GM19351 (cell line): ENCODE data around the gene GCH1.

Experiments used
- ATAC-seq: cut with Tn5 transposase; IDR thresholded peaks from one replicate; pipeline ENCODE4 v1.9.1; 2021; ENCODE audit warnings: mild to moderate bottlenecking, moderate library complexity; ENCODE audit not compliant: unreplicated experiment

GCH1 gene

DNA sequence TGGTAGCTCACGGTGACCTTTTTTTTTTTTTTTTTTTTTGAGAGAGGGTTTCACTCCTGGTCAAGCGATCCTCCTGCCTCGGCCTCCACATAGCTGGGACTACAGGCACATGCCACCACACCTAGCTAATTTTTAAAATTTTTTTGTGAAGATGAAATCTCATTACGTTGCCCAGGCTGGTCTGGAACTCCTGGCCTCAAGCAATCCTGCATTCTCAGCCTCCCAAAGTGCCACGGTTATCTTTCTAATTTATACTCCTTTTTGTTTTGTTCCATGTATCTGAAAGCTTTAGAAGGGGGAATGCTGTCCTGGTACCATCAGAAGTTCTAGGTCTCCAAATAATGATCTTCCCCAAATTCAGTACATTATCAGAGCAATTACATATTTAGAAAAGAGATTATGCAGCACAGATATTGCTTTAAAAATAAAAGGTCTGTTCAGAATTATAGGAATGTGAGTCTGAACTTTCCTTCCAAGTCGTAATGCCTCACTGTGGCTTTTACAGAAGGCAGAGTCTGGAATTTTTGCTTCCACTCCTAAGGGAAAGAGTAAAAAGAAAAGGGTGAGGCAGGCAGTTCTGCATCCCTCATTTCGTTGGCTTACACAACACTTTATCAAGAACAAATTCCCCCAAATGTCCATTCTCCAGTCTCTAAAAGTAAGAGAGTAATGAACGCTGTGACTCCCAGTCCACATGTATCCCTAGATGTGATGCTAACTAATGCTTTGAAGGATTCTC lies 73.0 kb downstream of the GCH1 start:
- ATAC-seq = no peak

DNA sequence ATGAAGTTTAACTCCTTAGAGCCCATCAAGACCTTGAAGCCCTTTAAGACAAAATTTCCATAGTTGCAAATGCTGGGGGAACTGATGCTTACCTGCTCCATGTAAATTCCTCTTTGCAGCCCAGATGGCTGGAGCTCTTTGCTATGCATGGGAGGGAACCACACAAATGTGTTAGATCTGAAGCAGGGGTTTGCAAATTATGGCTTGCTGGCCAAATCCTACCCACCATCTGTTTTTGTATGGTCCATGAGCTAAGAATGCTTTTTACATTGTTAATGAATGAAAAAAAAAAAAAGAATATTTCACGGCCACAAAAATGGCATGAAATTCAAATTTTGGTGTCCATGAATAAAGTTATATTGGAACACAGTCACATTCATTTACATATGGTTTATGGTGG lies 74.6 kb downstream of the GCH1 start:
- no peak for ATAC-seq

DNA sequence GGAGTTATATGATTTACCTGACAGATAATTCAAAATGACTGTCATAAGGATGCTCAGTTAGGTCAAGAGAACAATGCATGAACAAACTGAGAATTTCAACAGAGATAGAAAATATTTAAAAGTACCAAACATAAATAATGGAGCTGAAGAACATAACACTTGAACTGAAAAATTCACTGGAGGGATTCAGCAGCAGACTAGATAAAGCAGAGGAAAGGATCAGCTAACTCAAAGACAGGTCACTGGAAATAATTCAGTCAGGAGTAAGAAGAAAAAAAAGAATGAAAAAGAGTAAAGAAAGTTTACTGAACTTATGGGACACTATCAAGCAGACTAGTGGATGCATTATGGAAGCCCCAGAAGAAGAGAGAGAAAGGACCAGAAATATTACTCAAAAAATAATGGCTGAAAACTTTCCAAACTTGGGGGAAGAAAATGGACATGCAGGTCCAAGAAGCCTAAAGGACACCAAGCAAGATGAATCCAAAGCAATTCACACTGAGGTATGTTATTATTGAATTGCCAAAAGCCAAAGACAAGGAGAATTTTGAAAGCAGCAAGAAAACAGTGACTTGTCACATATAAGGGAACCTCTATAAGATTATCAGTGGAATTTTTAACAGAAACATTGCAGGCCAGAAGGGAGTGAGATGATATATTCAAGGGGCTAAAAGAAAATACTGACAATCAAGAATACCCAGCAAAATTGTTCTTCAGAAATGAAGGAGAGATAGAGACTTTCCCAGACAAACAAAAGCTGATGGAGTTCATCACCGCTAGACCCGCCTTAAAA lies 78.7 kb downstream of the GCH1 start:
- ATAC-seq = no peak

DNA sequence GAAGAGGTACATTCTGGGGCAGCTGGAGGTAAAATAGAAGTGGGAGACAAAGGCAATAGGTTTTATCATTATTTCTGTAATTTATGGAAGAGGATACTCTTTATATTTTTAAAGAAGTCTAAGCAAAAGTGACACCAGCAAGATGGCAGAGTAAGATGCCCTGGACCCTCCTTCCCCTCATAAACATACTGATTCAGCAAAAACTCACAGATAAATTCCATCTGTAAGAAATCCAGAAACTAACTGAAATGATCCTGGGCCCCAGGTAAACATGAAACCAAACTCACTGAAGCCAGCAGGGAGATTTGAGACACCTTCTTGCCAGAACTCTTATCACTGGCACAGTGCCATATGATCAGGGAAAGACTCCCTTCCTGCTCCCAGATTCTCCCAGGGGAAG lies 79.9 kb downstream of the GCH1 start:
- ATAC-seq = no peak

DNA sequence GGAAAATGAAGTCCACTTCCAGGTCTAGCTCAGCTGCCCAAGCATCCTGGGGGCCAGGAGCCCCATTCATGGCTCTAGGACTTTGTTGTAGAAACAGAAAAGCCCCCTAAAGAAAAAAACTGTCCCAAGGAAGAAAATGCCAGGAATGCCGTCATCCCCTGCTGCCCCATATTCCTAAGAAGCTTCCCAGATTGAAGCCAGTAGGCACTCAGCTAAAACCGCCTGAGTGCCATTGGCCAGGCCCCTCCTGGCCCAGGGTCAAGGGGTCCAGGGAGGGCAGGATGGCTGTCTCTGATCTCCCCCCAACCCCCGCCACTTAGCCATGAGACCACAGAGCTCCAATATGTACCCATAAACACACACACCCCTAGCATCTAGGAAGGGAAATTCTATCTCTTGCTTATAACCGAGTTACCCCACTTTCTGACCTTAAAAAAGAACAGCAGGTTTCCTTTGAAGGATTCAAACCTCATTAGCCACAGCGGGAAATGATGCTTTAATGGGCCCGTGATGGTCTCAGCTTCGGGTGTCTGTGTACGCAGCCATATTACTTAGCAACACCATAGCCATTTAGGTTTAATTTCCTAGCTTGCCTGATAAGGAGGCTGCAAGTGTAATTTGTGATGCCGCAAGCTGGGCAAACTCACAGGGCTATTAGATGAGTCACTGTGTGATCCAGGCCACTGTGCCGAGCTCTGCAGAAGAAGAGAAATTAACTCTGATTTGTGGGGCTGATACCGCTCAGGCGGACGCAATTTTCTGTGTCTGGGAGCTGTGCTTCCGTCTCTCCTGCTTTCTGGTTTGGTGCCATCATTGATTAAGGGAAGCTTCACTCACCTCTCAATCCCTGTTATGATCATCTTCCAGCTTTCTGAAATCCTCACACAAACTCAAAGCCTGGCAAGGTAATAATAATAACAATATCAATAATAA lies 84.2 kb downstream of the GCH1 start:
- no peak for ATAC-seq

DNA sequence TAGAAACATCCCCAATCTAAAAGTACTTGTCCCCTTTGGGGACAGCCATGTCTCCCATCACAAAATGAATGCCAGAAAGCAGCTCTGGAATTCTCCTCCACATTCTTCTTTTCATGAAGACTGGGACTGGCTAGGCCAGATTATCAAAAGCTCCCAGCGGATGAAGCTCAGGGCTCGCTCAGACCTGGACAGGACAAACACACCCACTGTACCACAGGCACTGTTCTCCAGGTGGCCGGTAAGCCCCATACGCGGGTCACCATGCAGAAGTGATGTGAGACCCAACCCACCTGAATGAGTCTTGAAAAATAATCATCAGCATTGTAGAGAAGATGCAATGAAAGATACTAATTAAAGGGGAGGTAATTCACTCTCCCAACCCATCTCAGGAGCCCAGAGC lies 85.1 kb downstream of the GCH1 start:
- no peak for ATAC-seq

DNA sequence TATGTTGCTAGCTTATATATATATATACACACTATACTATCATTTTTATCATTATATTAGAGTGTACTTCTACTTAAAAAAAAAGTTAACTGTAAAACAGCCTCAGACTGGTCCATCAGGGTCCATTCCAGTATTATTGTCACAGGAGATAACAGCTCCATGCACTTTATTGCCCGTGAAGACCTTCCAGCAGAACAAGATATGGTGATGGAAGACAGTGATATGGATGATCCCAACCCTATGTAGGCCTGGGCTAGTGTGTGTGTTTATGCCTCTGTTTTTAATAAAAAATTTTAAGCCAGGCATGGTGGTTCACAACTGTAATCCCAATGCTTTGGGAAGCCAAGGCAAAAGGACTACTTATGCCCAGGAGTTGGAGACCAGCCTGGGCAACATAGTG lies 86.2 kb downstream of the GCH1 start:
- ATAC-seq = no peak

DNA sequence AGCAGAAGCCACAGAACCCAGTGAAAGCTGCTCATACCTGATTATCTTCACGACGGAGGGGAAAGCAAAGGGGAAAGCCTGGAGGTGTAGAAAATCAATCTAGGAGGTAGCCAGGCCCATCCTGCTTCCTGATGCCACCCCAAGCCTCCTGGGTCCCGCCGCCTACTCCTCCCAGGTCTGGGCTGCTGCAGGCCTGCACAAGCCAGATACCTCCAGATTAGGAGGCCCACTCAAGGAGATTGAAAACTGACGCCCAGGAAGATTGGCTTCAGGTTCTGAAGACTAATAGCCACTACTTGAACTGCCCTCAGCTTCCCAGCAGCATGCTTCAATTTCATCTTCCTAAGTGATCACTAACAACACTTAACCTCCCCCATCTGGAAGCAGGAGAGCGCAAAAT lies 87.1 kb downstream of the GCH1 start:
- no peak for ATAC-seq

DNA sequence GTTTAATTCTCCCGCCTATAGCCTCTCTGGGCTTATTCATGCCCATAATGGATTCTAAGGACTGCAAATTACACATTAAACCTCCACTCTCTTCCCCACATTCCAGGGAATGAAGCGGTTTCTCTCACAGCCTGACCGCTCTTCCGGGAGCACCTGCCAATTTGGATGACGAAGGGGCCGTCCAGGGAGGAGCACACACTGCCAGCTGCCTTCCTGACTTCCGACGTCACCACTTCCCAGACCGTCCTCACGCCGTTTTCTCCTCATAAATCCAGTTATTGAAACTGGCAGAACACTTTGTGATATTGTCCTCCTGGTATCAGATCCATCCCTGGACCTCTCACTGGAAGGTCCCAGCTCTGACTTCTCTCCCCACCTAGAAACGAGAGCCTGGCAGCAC lies 87.6 kb downstream of the GCH1 start:
- ATAC-seq = no peak

DNA sequence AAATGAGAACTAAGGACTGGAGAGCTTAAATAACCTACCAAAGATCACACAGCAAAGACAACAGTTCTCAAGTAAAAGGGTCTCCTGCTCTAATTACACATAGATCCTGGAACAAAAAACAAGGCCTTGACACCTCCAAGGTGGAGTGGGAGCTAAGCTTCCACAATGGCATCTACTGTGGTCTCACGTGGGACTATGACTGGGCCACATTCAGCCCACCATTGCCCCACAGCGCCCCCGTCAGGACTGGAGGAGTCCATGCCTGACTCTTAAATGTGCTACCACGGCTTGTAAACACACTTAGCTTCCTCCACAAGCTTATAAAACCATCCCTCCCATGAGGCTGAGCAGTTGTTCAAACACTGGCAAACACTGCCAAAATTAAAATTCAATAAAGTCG lies 88.5 kb downstream of the GCH1 start:
- ATAC-seq = no peak

DNA sequence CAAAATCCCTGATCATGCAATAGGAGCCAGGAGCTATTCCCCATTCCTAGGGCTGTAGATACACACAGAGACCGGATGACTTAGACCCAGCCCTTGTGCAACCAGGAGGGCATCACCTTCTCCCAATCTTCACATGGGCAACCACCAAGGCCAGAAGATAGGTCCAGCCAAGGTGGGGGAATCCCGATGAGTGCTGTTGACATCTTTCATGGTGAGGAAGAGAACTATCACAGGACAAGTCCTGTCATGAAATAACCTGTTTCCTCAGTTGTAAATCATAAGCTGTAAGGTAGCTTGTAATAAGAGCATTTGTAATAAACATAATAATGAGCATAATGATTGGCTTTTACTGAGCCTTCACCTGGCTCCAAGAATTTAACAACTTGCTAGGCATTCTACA lies 89.5 kb downstream of the GCH1 start:
- no peak for ATAC-seq

DNA sequence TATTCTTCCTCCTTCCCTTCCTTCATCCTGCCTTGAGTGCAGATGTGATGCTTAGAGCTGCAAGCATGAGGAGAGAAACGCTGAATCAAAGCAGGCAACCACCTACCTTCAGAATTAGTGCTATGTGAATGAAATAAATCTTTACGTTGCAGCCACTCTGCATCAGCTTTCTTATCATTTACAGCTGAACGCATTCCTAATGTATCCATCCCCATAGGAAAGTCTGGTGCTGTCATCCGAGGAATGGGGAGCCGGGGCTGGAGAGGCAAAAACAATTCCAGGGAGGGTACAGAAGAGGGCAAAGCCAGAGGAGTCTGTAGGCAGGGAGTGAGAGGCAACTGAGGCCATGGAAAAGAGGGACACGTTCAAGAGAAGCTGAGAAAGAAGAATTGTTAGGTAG lies 90.0 kb downstream of the GCH1 start:
- ATAC-seq = no peak

DNA sequence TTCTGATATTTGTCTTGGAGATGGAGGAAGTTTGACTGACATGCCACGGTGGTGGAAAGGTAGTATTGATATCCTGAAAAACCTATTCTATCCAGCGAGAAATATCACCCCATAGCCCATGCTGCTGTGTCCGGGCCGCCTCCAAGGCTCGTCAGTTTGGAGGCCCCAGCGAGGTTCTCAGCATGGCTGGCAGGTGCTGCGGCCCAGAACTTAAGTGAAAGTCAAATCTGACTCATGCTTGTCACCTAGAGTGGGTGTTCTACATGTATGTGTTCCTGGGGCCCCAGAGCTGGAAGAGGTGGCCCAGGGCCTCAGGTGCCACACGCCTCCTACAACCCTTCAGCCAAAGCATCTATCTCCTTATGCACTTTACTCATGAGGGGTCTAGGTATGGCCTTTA lies 92.9 kb downstream of the GCH1 start:
- peak; percentile 58 for ATAC-seq

DNA sequence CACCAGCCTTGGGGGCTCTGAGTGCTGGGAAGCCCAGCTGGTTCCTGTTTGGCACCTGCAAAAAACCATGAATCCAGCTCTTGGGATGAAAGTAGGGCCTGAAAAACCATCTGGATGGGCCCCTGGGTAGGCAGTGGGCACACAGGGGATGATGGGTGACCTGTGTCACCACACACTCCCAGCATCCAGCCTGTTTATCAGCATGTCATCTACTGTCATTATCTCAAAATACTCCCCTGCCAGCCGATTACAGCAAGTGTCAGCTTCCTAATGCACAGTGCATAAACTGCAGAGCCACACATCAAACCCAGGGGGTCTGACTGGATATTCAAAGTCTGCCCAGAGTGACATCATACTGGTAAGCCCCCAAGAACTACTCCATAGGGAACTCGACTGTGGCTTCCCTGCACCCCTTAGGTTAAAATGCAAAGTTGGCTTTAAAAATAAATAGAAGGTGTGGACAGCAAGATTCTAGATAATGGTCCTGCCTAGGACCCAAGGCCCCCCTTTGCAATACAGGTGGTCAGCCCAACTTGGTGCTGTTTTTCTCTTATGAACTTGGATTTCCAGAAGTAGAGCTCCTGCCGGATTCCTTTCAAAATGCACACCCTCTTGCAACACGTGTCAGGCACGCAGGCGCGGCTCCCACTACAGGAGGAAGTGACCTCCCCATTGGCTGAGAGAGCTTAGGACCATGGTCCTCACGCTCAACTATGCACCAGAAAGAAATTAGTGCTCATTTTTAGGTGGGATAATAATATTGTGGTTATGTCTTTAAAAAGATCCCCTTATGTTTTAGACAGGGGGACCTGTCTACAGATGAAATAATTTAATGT lies 94.1 kb downstream of the GCH1 start:
- no peak for ATAC-seq

DNA sequence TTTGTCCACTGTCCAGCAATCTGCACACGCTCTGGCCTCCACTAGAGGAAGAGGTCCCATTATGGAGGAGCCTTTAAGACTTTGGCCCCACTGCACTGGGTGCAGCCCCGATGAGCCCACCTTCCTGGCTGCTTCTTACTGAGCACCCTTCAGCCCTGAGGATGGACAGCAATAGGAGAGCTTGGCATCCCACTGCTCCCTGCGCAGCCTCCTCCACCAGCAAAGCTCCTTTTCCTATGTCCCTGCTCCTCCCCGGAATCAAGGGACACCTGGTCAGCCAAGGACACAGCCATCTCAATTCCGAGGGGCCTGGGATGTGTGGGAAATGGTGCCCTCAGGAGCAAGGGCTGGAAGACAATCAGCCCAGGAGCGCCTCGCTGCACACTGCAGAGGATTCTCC lies 94.7 kb downstream of the GCH1 start:
- ATAC-seq = no peak

DNA sequence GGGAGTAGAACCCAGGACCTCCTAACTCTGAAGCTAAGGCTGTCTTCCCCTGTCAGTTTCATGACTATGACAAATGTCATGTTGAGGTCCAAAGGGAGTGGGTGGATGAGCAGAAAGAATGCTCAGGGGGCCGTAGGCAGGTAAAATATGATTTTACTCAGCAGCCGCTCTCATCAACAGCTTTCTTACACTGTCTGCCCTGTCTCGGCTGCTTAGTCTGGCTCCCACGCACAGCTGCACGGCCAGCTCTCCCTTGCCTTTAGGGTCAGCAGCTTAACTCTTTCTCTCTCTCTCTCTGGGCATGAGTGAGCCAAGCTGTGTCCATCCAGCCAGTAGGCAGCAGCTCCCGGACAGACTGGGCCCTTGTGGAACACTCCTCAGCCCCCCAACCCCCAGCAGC lies 95.2 kb downstream of the GCH1 start:
- no peak for ATAC-seq

DNA sequence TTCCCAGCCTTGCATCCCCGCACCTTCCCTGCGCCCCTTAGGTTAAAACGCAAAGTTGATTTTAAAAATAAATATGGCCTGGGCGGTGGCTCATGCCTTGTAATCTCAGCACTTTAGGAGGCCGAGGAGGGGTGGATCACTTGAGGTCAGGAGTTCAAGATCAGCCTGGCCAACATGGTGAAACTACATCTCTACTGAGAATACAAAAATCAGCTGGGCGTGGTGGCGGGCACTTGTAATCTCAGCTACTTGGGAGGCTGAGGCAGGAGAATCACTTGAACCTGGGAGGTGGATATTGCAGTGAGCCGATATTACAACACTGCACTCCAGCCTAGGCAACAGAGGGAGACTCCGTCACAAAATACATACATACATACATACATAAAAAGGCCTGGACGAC lies 96.0 kb downstream of the GCH1 start:
- no peak for ATAC-seq

DNA sequence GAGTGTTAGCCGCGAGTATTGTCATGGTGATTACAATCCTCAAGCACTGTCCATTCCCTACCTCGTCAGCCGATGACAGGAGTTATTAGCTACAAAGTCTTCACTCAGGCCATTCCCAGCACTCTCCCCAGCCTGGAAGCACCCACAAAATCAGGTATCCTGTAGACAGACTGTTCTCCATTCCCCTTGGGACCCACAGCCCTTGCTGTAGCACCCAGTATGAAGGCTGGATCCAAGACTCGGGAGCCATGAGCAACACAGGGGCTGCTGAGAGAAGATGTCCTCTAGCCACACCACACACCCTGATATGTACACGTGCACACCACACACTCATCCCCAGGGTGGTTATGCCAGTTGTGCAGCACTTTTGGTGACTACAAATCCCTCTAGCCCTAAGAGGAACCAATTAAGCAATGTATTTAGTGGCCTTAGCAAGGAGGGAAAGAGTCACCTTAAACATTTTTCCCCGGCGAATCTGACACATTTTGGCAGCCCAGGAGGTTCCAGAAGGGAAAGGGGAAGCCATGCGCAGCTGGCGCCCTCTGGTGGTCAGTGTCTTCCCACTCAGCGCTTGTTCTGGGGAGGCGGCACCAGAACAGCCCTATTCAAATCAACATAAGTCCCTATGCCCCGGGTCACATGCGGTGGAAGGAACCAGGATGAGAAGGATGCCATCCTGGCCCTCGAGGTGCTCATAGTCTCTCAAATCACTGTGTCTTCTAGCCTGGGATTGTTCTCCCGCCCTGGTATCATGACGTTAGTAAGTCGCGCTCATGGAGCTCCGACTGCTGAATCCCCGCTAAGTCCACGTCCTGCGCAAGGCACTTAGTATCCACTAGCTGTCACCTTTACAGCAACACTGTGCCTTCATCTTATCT lies 96.9 kb downstream of the GCH1 start:
- no peak for ATAC-seq

DNA sequence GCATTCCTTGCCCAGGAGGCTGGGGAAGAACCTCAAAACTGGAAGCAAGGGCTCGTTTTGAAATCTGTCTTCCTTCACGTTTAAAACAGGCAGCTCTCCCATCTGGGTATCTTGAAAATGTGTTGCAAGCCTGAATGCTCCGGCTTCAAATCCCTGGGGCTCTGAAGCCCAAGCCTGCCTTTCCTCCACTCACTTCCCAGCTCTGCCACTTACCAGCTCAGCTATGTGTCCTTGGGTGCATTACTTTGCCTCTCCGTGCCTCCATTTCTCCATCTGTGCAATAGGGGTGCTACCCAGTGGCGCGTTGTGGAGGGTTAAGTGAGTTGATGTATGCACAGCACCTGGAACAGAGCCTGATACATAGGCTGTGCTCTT lies 97.6 kb downstream of the GCH1 start:
- no peak for ATAC-seq

DNA sequence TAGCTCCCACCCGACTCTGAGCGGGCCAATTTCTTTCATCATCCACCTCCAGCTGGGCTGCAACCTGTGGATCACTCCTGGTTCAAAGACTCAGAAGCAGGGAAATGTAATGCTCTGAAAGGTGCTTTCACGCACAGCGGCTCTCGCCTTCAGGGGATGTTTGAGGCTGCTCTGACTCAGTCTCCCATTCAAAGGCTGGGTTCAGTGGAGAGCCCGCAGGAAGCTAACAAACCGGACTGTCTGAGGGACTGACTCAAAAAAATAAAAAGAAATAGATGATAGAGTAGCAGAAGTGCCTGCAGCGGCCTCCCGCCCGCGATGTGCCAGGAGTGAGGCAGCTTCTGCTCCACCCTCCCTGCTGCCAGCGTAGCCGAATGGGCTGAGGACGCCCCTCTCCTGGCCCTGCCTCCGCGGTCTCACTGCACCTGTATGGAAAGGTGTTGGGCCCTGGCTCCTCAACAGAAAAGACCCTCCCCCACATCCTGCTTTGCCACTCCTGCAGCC lies 98.0 kb downstream of the GCH1 start:
- ATAC-seq = no peak
